OCI-LY3 (cell line): ENCODE measurements around the gene STARD13.

Experiments used
- H2AFZ ChIP-seq: fragments of 200-600, 300-600 bp; shearing (Covaris generic); 2 replicates; pipeline ENCODE4 v1.6.0; 2014; ENCODE audit warnings: antibody characterized with exemption, low read depth, low read length
- H3K27ac ChIP-seq: fragments of 200-600, 300-600 bp; sonication (generic); 2 replicates; pipeline ENCODE4 v1.5.1; 2014; ENCODE audit warnings: mild to moderate bottlenecking, low read length, moderate library complexity, mixed read lengths
- H3K27me3 ChIP-seq: fragments of 200-600, 300-600 bp; sonication (generic); 2 replicates; pipeline ENCODE4 v1.6.1; 2014; ENCODE audit warnings: low read depth, low read length, mixed read lengths
- H3K36me3 ChIP-seq: fragments of 200-600, 300-600 bp; sonication (generic); replicated peaks from 2 replicates; pipeline ENCODE3; 2014; ENCODE audit warnings: low read depth, low read length, mixed read lengths
- H3K4me1 ChIP-seq: fragments of 300-600, 200-600 bp; sonication (generic); 2 replicates; pipeline ENCODE4 v1.6.1; 2014; ENCODE audit warnings: low read length, mixed read lengths
- H3K4me2 ChIP-seq: fragments of 200-600, 300-600 bp; sonication (generic); 2 replicates; pipeline ENCODE4 v1.6.1; 2014; ENCODE audit warnings: low read length, mixed read lengths
- H3K4me3 ChIP-seq: fragments of 300-600, 200-600 bp; sonication (generic); 2 replicates; pipeline ENCODE4 v1.5.1; 2014; ENCODE audit warnings: antibody characterized with exemption, mild to moderate bottlenecking, low read length, moderate library complexity
- H3K79me2 ChIP-seq: fragments of 300-600, 200-600 bp; shearing (Covaris generic); 2 replicates; pipeline ENCODE4 v1.6.1; 2014; ENCODE audit warnings: mild to moderate bottlenecking, low read length, mixed read lengths
- H3K9ac ChIP-seq: fragments of 300-600, 200-600 bp; shearing (Covaris generic); 2 replicates; pipeline ENCODE4 v1.6.0; 2014; ENCODE audit warnings: mild to moderate bottlenecking, low read length, moderate library complexity
- H3K9me3 ChIP-seq: fragments of 200-600, 300-600 bp; shearing (Covaris generic); 2 replicates; pipeline ENCODE4 v1.6.1; 2014; ENCODE audit warnings: low read length, mixed read lengths; ENCODE audit not compliant: insufficient read depth
- H4K20me1 ChIP-seq: fragments of 200-600, 300-600 bp; sonication (generic); 2 replicates; pipeline ENCODE4 v1.6.1; 2016; ENCODE audit warnings: low read length, mixed read lengths; ENCODE audit not compliant: insufficient read depth
- CTCF ChIP-seq: fragments of 200-600, 300-600 bp; sonication (generic); IDR thresholded peaks from 2 replicates; pipeline ENCODE4 v1.5.1; 2014; ENCODE audit warnings: antibody characterized with exemption, low read length, low read depth
- EZH2phosphoT487 ChIP-seq: fragments of 200-600 bp; shearing (Covaris generic); IDR thresholded peaks from 2 replicates; pipeline ENCODE4 v1.6.1; 2018; ENCODE audit warnings: antibody characterized with exemption, mixed run types, low read depth

Gene STARD13

GRCh38 chr13:33259296-33259695 is 26.3 kb downstream of the STARD13 start:
- no peaks in the 10 kb centered on the region for H3K4me1 ChIP-seq
- H4K20me1 ChIP-seq, result no peaks in the 10 kb centered on the region
- H3K36me3 ChIP-seq, result no peaks in the 10 kb centered on the region
- no peak overlapping the region for H3K27ac ChIP-seq
- no peak overlapping the region for H2AFZ ChIP-seq
- H3K4me2 ChIP-seq, result no peak overlapping the region
- H3K27me3 ChIP-seq, result no peaks in the 10 kb centered on the region
- H3K79me2 ChIP-seq, result no peaks in the 10 kb centered on the region
- no peaks in the 10 kb centered on the region for H3K9me3 ChIP-seq
- TF ChIP-seq EZH2phosphoT487 (no peak), CTCF (no peak)
- no peak overlapping the region for H3K4me3 ChIP-seq
- no peak overlapping the region for H3K9ac ChIP-seq

- Histone ChIP-seq H3K9me3 (no peaks in the 10 kb centered on the region), H3K79me2 (no peaks in the 10 kb centered on the region), H3K27me3 (no peaks in the 10 kb centered on the region), H3K9ac (no peak overlapping the region), H3K27ac (no peak overlapping the region), H2AFZ (no peak overlapping the region), H3K36me3 (no peaks in the 10 kb centered on the region), H3K4me3 (no peak overlapping the region), H4K20me1 (no peaks in the 10 kb centered on the region), H3K4me1 (no peaks in the 10 kb centered on the region), H3K4me2 (no peak overlapping the region)
- TF ChIP-seq CTCF (no peak), EZH2phosphoT487 (no peak)
These were observed 26.8 kb downstream of the STARD13 start for GRCh38 chr13:33258808-33259193.

GRCh38 chr13:33257841-33258807 is 27.4 kb downstream of the STARD13 start:
- H3K9ac ChIP-seq, result no peak overlapping the region

More at GRCh38 chr13:33257841-33258807, 27.4 kb downstream of the STARD13 start:
- Histone ChIP-seq H3K4me2 (no peak overlapping the region), H3K36me3 (no peaks in the 10 kb centered on the region), H3K4me1 (no peaks in the 10 kb centered on the region), H3K79me2 (no peaks in the 10 kb centered on the region), H4K20me1 (no peaks in the 10 kb centered on the region), H3K27ac (no peak overlapping the region), H3K27me3 (no peaks in the 10 kb centered on the region), H2AFZ (no peak overlapping the region), H3K4me3 (no peak overlapping the region), H3K9me3 (no peaks in the 10 kb centered on the region)
- TF ChIP-seq CTCF (no peak), EZH2phosphoT487 (no peak)
